ENCODE data around the gene TSNAXIP1.

Gene TSNAXIP1, protein sequence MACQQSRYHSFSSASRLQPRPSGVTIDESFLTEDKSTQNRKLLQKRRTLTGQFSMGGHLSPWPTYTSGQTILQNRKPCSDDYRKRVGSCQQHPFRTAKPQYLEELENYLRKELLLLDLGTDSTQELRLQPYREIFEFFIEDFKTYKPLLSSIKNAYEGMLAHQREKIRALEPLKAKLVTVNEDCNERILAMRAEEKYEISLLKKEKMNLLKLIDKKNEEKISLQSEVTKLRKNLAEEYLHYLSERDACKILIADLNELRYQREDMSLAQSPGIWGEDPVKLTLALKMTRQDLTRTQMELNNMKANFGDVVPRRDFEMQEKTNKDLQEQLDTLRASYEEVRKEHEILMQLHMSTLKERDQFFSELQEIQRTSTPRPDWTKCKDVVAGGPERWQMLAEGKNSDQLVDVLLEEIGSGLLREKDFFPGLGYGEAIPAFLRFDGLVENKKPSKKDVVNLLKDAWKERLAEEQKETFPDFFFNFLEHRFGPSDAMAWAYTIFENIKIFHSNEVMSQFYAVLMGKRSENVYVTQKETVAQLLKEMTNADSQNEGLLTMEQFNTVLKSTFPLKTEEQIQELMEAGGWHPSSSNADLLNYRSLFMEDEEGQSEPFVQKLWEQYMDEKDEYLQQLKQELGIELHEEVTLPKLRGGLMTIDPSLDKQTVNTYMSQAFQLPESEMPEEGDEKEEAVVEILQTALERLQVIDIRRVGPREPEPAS

DNA sequence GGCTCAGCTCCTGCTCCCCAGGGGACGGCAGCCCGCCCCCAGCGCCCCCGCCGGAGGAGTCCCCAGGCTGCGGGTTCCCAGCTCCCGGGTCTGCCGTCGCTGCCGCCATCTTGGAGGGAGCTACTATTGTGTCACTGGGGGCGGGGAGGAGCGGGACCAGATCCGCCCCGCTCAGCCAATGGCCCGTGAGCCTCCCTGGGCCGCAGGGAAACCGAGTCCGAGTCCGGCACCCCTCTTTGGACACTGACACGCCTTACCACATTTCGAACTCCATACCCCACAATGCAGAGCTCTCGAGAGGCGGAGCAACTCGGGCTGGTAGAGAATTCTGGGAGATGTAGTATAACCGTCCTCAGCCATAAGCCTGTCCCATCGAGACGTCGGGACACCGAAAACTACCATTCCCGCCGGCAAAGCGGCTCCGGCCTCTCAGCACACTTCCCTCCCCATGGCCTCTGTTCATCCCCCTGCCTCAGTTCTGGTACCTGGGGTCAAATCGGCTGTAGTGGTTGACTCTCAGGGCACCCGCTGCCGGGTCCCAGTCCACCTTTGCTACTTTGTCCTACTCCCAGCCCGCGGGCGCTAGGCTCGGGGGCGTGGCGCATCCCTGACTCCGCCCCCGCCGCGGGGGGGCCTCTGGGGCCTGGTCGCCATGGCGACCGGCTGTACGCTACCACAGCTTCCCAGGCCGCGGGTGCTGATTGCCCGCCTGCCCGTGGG is at the start of gene TSNAXIP1, which contains the start of gene RANBP10:
TSNAXIP1 (plus strand) TSS at position 462 of the 720 bp plus-strand sequence. CDS start 261 bp downstream, outside the sequence.
RANBP10 (minus strand) TSS at position 133 of the 720 bp plus-strand sequence; CDS start at position 109, 24 bp downstream.
- peak; percentile 97 for DNase-seq (ENCODE audit: low read depth, low spot score)
- H3K27ac ChIP-seq: peak within 1 kb of the TSS; percentile 37

DNA sequence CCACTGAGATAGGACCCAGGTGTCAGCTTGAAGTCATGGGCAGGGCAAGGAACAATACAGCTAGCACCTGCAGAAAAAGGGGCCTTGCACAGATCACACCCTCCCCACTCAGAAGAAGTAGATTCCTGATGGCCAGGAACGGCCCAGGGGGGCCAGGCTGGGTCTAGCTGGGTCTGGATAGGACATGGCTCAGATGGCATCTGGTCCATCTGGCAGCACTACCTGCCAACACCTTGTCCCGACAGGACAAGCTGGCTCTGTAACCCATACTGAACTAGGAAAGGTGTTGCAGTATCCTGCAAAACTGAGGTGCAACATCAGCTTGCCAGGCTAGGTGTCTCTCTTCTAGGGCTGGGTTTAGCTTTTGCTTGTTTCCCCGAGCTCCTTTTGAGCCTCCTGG is 48.7 kb upstream of the TSNAXIP1 start:
- no peak for DNase-seq (ENCODE audit: low read depth, low spot score)
- H3K27ac ChIP-seq: no peak overlapping the region

DNA sequence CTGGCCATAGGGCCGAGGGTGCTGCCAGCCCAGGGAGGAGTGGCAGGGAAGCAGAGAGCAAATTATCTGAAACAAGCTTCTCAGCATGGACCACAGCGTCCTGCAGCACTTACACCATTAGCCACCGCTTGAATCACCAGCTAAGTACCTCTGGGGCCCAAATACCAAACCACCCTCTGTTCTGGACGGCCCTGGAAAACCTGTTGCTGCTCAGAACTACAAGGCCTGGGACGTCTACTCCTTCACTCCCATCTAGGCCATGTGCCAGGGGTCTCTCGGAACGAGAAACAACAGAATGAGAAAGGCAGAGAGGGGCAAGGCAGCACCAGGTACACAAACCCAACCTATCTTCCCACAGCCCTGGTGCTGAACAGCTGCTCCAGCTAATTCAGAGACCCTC is 47.7 kb upstream of the TSNAXIP1 start:
- no peak overlapping the region for H3K27ac ChIP-seq
- no peak for DNase-seq (ENCODE audit: low read depth, low spot score)

DNA sequence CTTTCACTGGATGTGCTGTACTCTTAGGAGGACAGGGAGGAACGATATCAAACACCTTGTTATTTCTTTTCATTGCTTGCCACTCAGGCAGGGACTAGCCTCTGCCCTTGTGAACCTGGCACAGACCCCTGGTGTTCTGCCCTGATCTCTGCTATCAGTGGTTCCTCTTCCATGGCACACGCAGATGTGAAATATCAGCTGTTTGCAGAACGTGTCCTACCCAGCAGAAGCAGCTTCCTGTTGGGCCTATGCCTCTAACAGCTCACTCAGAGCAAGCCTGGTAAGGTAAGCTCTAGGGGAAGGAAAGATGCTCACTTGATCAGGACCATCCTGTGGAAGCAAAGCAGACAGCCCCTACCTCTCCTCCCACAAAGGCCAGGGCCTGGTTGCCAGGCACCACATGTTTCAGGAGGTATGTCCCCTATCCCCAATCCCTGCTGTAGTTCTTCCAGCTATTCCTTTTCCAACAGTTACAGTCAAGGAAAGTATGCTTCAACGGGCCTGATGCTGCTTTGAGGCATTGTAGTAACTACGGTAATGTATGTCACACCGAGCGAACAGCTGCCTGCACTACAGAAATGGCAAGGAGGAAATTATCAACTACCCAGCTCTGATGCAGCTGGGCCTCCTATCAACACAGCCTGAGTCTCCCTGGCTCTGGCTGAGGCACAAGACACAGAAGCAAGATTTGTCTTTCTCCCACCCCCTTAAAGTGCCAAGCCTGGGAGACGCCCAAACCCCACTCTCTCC is 46.3 kb upstream of the TSNAXIP1 start:
- DNase-seq (ENCODE audit: low read depth, low spot score): no peak
- no peak overlapping the region for H3K27ac ChIP-seq

DNA sequence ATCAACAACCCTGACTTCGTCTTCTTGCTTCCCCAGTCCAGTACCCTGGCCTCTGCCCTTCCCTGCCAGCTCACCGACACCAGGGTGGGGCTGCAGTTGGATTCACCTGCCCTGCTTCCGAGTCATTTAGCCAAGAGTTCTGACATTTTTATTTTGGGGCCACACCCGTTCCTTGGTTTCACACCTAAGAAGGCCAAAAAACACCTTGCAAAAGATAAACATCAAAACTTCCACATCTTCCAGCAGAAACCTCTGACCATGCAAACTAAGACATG is 45.8 kb upstream of the TSNAXIP1 start:
- no peak for DNase-seq (ENCODE audit: low read depth, low spot score)
- no peak overlapping the region for H3K27ac ChIP-seq

DNA sequence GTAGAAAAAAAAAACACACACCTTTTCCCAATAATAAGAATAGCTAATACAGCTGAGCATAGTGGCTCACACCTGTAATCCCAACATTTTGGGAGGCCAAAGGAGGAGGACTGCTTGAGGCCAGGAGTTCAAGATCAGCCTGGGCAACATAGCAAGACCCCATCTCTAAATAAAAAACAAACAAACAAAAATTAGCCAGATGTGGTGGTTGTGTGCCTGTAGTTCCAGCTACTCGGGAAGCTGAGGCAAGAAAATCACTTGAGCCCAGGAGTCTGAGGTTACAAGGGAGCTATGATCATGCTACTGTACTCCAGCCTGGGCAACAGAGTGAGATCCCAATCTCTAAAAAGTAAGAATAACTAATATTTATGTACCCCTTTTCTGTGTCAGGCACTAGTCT is 44.8 kb upstream of the TSNAXIP1 start:
- no peak for DNase-seq (ENCODE audit: low read depth, low spot score)

DNA sequence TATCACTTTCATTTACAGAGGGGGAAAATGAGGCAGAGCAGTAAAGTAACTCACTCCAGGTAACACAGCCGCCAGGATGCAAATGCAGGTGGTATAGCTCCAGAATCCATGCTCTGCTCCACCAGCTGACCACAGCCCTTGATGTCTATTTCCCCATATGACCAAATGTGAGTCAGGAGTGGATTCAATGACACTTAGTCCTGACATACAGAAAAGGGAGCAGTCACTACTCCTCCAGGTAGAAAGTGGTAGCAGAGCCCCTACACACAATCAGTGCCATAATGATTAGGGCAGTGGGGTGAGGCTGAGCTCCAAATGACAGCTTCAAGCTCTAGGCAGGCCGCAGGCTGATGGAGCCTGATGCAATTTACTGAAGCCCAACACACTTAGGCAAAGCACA is 44.3 kb upstream of the TSNAXIP1 start:
- no peak for DNase-seq (ENCODE audit: low read depth, low spot score)
- H3K27ac ChIP-seq: no peak overlapping the region

More for the DNA sequence above, 44.8 kb upstream of the TSNAXIP1 start:
- no peak overlapping the region for H3K27ac ChIP-seq

DNA sequence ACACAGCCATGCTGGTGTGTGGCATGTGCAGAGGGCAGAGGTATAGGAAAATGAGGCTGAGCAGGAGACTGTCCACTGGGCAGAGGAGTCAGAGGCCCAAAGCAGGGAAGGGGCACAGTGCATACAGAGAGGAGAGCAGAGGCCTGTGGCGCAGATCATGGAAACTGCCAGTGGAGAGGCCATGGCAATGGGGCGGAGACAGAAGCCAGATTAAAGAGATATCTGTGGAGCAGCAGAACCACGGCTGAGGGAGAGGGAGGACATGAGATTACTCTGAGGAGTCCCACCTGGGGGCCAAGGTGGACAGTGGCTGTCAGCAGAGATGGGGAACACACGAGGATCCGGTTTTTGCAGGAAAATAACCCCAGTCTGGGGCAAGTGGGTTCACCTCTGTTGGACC is 43.6 kb upstream of the TSNAXIP1 start:
- no peak for DNase-seq (ENCODE audit: low read depth, low spot score)

DNA sequence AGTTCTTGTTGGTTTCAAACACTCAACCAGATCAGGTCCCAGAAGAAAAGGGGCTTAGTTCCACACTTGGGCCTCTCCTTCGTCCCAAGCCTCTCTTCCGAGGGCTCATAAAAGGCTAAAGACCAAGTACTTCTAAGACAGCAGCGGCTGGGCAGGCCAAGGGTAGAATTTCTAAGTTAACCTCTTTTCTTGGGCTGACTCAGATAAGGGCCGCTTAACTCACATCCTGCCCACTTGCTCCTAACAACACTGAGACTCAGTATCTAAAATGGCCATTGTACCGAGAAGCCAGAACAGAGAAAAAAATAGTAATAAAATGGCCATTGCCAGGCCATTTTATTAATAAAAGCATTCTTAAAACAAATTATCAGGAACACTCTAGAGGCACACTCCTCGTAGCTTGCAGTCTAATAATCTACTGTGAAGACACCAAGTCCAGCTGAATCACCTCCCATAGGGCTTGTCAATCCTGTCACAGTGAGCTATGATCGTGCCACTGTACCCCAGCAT is 42.5 kb upstream of the TSNAXIP1 start:
- DNase-seq (ENCODE audit: low read depth, low spot score): no peak

More for the DNA sequence above, 43.6 kb upstream of the TSNAXIP1 start:
- H3K27ac ChIP-seq: no peak overlapping the region

DNA sequence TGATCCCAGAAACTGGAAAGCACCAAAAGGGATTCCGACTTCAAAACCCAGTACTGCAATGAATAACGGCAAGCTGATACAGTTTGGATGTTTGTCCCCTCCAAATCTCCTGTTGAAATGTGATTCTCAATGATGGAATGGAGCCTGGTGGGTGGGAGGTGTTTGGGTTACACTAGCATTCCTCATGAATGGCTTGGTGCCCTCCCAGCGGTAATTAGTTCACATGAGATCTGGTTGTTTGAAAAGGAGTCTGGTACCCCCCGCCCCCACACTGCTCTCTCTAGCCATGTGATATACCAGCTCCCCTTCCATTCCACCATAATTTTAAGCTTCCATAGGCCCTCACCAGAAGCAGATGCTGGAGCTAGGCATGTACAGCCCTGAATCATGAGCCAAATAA is 40.4 kb upstream of the TSNAXIP1 start:
- H3K27ac ChIP-seq: no peak overlapping the region
- no peak for DNase-seq (ENCODE audit: low read depth, low spot score)

More for the DNA sequence above, 42.5 kb upstream of the TSNAXIP1 start:
- H3K27ac ChIP-seq: no peak overlapping the region

DNA sequence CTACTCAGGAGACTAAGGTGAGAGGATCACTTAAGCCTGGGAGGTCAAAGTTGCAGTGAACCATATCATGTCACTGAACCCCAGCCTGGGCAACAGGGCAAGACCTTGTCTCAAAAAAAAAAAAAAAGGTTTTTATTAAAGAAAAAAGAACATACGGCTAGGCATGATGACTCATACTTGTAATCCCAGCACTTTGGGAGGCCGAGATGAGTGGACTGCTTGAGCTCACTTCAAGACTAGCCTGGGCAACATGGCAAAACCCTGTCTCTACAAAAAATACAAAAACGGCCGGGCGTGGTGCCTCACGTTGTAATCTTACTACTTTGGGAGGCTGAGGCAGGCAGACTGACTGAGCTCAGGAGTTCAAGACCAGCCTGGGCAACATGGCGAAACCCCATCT is 38.7 kb upstream of the TSNAXIP1 start:
- no peak overlapping the region for H3K27ac ChIP-seq
- DNase-seq (ENCODE audit: low read depth, low spot score): no peak

DNA sequence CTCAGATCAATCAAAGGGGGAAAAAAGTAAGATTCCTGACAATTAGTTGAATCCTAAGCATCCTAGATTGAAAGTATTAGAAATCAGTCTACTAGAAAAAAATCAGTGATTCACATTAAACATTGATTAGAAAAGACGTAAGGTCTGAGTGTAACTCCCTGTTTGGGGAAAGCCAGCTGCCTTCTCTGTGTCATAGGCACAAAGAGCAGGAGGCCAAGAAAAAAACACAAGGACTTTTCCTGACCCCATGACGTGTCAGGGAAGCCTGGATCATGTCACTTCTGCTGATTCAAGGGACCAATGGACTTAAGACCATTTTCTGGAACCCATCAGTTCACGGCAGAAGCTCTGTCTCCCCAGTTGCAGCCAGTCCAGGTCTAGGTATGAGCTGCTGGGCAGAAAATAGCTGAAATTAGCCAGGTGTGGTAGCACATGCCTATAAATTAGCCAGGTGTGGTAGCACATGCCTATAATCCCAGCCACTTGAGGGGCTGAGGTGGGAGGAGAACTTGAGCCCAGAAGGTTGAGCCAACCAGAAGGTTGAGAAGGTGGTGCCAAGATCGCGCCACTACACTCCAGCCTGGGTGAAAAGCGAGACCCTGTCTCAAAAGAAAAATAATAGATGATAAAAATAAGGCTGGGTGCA is 36.2 kb upstream of the TSNAXIP1 start:
- no peak for DNase-seq (ENCODE audit: low read depth, low spot score)
- H3K27ac ChIP-seq: no peak overlapping the region

DNA sequence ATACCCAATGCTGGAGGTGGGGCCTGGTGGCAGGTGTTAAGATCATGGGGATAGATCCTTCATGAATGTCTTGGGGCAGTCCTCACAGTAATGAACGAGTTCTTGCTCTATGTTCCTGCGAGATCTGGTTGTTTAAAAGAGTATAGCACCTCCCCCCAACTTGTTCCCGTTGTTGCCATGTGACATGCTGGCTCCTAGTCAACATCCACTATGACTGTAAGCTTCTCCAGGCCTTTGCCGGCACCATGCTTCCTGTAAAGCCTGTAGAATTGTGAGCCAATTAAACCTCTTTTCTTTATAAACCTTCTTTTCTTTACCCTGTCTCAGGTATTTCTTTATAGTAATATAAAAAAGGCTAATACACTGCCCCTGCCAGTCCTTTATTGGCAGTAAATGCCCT is 33.6 kb upstream of the TSNAXIP1 start:
- DNase-seq (ENCODE audit: low read depth, low spot score): no peak
- H3K27ac ChIP-seq: no peak overlapping the region

DNA sequence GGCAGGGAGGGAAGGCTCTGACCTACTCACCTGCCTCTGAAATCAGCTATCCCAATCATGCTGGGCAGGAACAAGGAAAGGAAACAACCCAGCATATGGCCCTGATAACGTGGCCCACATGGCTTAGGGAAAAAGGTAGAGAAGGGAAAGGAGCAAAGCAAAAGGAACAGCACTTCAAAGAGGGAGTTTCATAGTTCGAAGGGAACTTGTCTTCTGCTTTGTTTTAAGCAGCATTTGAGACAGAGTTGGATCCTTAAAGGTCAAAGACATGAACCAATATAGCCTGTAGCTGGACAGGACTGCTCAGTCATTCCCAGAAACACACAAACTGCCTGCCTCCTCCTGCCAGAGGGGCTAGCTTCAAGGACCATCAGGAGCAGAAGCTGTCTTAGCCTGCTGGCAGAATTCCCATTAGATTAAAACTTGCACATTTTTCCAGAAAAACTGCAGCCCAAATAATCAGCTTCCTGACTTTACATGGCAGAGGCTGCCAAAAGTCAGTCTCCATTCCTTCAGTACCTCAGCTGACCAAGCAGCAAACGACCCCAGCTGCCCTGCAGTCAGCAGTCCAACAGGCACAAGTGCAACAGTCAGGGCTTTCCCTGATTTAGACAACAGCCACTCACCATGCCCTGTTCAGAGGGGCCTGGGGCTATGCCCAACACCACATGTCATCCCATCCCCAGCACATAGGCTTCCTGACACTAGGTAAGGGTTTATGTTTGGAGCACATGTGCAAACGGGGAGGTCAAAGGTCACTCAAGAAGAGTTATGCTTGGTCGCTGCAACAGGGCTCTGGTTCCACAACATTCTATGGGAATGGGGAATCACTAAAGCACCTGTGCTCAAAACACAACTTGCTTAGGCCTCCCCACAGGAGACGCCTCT is 32.9 kb upstream of the TSNAXIP1 start:
- no peak overlapping the region for H3K27ac ChIP-seq
- no peak for DNase-seq (ENCODE audit: low read depth, low spot score)

DNA sequence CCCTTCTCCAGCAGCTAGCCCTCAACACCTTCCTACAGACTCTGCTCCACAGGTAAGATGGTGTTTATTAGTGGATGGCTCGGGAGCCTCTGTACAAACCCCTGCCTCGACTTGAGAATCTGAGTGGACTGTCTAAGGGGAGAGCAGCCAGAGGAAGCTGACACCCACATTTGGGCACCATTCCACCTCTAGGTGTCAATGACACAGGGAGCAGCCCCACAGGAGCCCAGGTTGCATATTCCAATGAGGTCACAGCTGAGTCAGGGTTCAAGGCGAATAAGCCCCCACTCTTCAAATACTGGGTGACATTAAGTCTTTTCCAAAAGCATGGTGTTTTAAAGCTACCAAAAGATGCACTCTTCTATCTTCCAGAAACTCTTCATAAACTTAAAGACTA is 32.2 kb upstream of the TSNAXIP1 start:
- H3K27ac ChIP-seq: no peak overlapping the region
- DNase-seq (ENCODE audit: low read depth, low spot score): no peak

DNA sequence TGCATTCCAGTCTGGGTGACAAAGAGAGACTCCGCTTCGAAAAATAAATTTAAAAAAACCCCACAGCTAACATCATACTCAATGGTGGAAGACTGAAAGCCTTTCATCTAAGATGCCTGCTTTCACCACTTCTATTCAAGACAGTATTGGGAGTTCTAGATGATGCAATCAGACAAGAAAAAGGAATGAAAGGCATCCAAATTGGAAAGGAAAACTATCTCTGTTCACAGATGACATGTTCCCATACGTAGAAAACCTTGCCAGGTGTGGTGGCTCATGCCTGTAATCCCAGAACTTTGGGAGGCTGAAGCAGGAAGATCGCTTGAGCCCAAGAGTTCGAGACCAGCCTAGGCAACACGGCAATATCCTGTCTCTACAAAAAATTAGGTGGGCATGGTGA is 31.4 kb upstream of the TSNAXIP1 start:
- DNase-seq (ENCODE audit: low read depth, low spot score): no peak
- H3K27ac ChIP-seq: no peak overlapping the region

DNA sequence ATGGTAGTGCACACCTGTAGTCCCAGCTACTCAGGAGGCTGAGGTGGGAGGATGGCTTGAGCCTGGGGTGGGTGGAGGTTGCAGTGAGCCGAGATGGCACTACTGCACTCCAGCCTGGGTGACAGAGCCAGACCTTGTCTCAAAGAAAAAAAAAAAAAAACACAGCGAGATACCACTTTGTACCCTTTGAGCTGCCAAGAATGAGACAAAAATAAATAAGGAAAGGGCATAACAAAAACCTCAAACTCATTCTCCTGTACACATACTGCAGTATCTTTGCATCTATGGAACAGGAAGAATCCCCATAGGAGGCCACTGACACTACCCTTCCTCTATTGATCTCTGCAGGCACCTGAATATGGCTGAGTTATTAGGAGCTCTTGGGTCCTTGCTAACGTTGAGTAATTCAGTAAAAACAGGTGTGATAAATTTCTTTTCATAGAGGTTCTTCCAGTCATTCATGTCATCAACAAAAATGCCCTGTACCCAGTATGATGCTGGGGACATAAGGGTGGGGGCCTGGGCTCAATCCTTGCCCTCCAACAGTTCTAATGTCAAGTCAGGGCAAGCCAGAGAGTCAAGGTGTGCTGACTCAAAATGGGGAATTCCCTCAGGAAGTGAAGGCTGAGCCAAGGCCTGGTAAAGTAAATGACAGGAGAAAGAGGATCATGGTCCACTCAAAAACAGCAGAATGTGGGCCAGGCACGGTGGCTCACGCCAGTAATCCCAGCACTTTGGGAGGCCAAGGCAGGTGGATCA is 27.3 kb upstream of the TSNAXIP1 start:
- peak overlapping the region; percentile 58 for H3K27ac ChIP-seq
- peak; percentile 26 for DNase-seq (ENCODE audit: low read depth, low spot score)

Measured in epithelial cell of prostate (primary cell).